HUES48 (cell line): Measurements from ENCODE around the gene RNF144A.

Experiments used
- H3K27ac ChIP-seq: one replicate; pipeline ENCODE4 v1.7.0; 2013; ENCODE audit warnings: low read depth, low read length, inconsistent platforms
- H3K27me3 ChIP-seq: 2 replicates; pipeline ENCODE4 v1.6.1; 2013; ENCODE audit warnings: mild to moderate bottlenecking, low read length; ENCODE audit not compliant: control insufficient read depth, insufficient read depth
- H3K36me3 ChIP-seq: 2 replicates; pipeline ENCODE4 v1.6.1; 2013; ENCODE audit warnings: low read length; ENCODE audit not compliant: control insufficient read depth, insufficient read depth
- H3K4me1 ChIP-seq: 2 replicates; pipeline ENCODE4 v1.6.1; 2013; ENCODE audit warnings: mild to moderate bottlenecking, low read length; ENCODE audit not compliant: control insufficient read depth, insufficient read depth
- H3K4me3 ChIP-seq: 2 replicates; pipeline ENCODE4 v1.5.1; 2013; ENCODE audit warnings: mild to moderate bottlenecking, low read depth, low read length
- H3K9ac ChIP-seq: 2 replicates; pipeline ENCODE4 v1.6.1; 2013; ENCODE audit warnings: mild to moderate bottlenecking, low read depth, low read length, moderate library complexity
- H3K9me3 ChIP-seq: 2 replicates; pipeline ENCODE4 v1.6.1; 2013; ENCODE audit warnings: low read length; ENCODE audit not compliant: control insufficient read depth, insufficient read depth

RNF144A gene

GRCh38 chr2:7016601-7017211 is 99.5 kb downstream of the RNF144A start:
- H3K27me3 ChIP-seq: no peaks in the 10 kb centered on the region
- no peak overlapping the region for H3K9ac ChIP-seq
- 0 out of 2 replicates have a peak, but pooled peaks cover 6% of the 10 kb centered on the region for H3K4me1 ChIP-seq
- no peak overlapping the region for H3K4me3 ChIP-seq
- H3K27ac ChIP-seq: no peak overlapping the region
- no peaks in the 10 kb centered on the region for H3K9me3 ChIP-seq
- H3K36me3 ChIP-seq: peaks cover 3% of the 10 kb centered on the region; the same call in 1 of the 2 replicates

- Histone ChIP-seq H3K9ac (no peak overlapping the region), H3K27ac (no peak overlapping the region), H3K4me3 (no peak overlapping the region), H3K4me1 (0 out of 2 replicates have a peak, but pooled peaks cover 6% of the 10 kb centered on the region), H3K9me3 (no peaks in the 10 kb centered on the region), H3K36me3 (peaks cover 3% of the 10 kb centered on the region; the same call in 1 of the 2 replicates), H3K27me3 (no peaks in the 10 kb centered on the region)
These were observed 100.6 kb downstream of the RNF144A start for GRCh38 chr2:7017671-7018281.

GRCh38 chr2:7018282-7018701 is 101.1 kb downstream of the RNF144A start:
- Histone ChIP-seq H3K27ac (no peak overlapping the region), H3K9ac (no peak overlapping the region), H3K4me3 (no peak overlapping the region), H3K36me3 (peaks cover 3% of the 10 kb centered on the region; the same call in 1 of the 2 replicates), H3K4me1 (0 out of 2 replicates have a peak, but pooled peaks cover 6% of the 10 kb centered on the region), H3K27me3 (no peaks in the 10 kb centered on the region), H3K9me3 (no peaks in the 10 kb centered on the region)

DNA sequence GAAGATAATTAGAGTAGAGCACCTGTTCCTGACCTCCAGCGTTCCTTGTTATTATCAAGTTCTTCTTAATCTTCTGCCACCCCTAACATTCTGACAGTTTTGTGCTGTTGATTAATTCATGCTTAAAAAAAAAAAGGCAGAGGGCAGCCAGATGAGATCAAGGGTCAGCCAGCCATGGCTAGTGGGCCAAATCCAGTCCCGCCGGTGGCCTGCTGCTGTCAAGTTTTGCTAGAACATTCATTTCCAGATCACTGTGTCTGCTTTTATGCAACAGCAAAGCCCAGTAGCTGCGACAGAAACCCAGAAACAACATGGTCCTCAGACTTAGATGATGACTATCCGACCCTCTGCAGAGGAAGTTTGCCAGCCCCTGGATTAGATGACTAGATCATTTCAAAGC is 101.6 kb downstream of the RNF144A start:
- H3K27ac ChIP-seq: no peak overlapping the region
- no peaks in the 10 kb centered on the region for H3K9me3 ChIP-seq
- peaks cover 3% of the 10 kb centered on the region; the same call in 1 of the 2 replicates for H3K36me3 ChIP-seq
- 0 out of 2 replicates have a peak, but pooled peaks cover 6% of the 10 kb centered on the region for H3K4me1 ChIP-seq
- H3K27me3 ChIP-seq: no peaks in the 10 kb centered on the region
- H3K4me3 ChIP-seq: no peak overlapping the region
- no peak overlapping the region for H3K9ac ChIP-seq

- Histone ChIP-seq H3K4me3 (no peak overlapping the region), H3K36me3 (peaks cover 3% of the 10 kb centered on the region; the same call in 1 of the 2 replicates), H3K27ac (no peak overlapping the region), H3K27me3 (no peaks in the 10 kb centered on the region), H3K4me1 (0 out of 2 replicates have a peak, but pooled peaks cover 6% of the 10 kb centered on the region), H3K9ac (no peak overlapping the region), H3K9me3 (no peaks in the 10 kb centered on the region)
These were observed 102.0 kb downstream of the RNF144A start for GRCh38 chr2:7019191-7019590.

GRCh38 chr2:7020059-7020458 is 102.8 kb downstream of the RNF144A start:
- Histone ChIP-seq H3K36me3 (peaks cover 3% of the 10 kb centered on the region; the same call in 1 of the 2 replicates), H3K9me3 (no peaks in the 10 kb centered on the region), H3K9ac (no peak overlapping the region), H3K4me1 (0 out of 2 replicates have a peak, but pooled peaks cover 6% of the 10 kb centered on the region), H3K27ac (no peak overlapping the region), H3K4me3 (no peak overlapping the region), H3K27me3 (no peaks in the 10 kb centered on the region)

DNA sequence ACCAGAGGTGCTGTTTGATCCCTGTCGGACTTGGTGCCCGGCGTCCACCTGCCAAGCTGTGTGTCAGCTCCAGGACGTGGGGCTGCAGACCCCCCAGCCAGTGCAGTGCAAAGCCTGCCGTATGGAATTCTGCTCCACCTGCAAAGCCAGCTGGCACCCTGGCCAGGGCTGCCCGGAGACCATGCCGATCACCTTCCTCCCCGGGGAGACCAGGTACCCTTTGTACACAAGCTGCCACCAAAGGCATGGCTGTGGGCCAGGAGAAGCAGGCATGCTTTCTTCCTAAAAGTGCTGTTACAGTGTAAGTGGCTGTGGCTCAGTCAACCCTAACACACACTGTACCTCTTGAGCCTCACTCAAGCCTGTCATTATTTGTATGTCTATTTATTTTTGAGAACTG is 103.3 kb downstream of the RNF144A start:
- Histone ChIP-seq H3K4me1 (0 out of 2 replicates have a peak, but pooled peaks cover 6% of the 10 kb centered on the region), H3K27me3 (no peaks in the 10 kb centered on the region), H3K9ac (no peak overlapping the region), H3K4me3 (no peak overlapping the region), H3K36me3 (peaks cover 3% of the 10 kb centered on the region; the same call in 1 of the 2 replicates), H3K27ac (no peak overlapping the region), H3K9me3 (no peaks in the 10 kb centered on the region)

- no peaks in the 10 kb centered on the region for H3K9me3 ChIP-seq
- 0 out of 2 replicates have a peak, but pooled peaks cover 6% of the 10 kb centered on the region for H3K4me1 ChIP-seq
- no peak overlapping the region for H3K9ac ChIP-seq
- H3K4me3 ChIP-seq: no peak overlapping the region
- no peaks in the 10 kb centered on the region for H3K27me3 ChIP-seq
- H3K27ac ChIP-seq: no peak overlapping the region
- H3K36me3 ChIP-seq: peaks cover 3% of the 10 kb centered on the region; the same call in 1 of the 2 replicates
These were observed 103.8 kb downstream of the RNF144A start for GRCh38 chr2:7020939-7021470.

GRCh38 chr2:7022492-7023385 is 105.5 kb downstream of the RNF144A start:
- Histone ChIP-seq H3K27ac (no peak overlapping the region), H3K9me3 (no peaks in the 10 kb centered on the region), H3K27me3 (no peaks in the 10 kb centered on the region), H3K9ac (no peak overlapping the region), H3K36me3 (peaks cover 3% of the 10 kb centered on the region; the same call in 1 of the 2 replicates), H3K4me3 (no peak overlapping the region), H3K4me1 (0 out of 2 replicates have a peak, but pooled peaks cover 1% of the 10 kb centered on the region)

DNA sequence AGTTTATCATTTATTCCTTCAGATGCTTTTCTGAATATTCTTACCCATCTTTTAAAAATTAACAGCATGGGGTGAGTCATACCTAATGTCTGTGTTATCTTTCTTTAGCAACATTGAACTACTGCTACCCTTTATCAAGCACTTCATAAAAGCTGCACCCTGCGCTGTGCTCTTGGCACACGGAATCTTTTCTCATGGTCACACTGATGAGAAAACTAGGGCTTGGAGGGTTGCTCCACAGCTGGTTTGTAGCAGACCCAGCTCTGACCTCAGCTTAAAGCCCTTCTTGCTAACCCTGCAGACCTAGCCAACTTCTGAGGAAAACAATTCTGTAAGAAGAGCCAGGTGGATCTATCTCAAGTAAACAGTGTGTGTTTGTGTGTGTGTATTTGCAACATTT is 106.3 kb downstream of the RNF144A start:
- no peak overlapping the region for H3K27ac ChIP-seq
- no peaks in the 10 kb centered on the region for H3K9me3 ChIP-seq
- H3K36me3 ChIP-seq: peaks cover 3% of the 10 kb centered on the region; the same call in 1 of the 2 replicates
- H3K4me3 ChIP-seq: no peak overlapping the region
- H3K4me1 ChIP-seq: no peaks in the 10 kb centered on the region
- H3K9ac ChIP-seq: no peak overlapping the region
- H3K27me3 ChIP-seq: no peaks in the 10 kb centered on the region
